ENCODE results near the gene CIB4.
"Not testable (repeated sequence)": the region's sequence is repeated elsewhere in the genome, so short reads cannot be mapped to it uniquely, and the experiment has no call there.

Gene CIB4

GRCh38 chr2:26580151-26580550 is 61.0 kb downstream of the CIB4 start:
- DNase-seq, result no peak

- no peak for DNase-seq
Measured at GRCh38 chr2:26579723-26580040, 61.5 kb downstream of the CIB4 start.

- DNase-seq, result no peak
Measured at GRCh38 chr2:26579025-26579722, 62.0 kb downstream of the CIB4 start.

- no peak for DNase-seq
Measured at GRCh38 chr2:26578581-26578980, 62.6 kb downstream of the CIB4 start.

- no peak for DNase-seq
Measured at GRCh38 chr2:26578113-26578458, 63.1 kb downstream of the CIB4 start.

GRCh38 chr2:26577442-26578112 is 63.6 kb downstream of the CIB4 start:
- peak; percentile 47 to 83 for DNase-seq

- no peak for DNase-seq
Measured at GRCh38 chr2:26576565-26577441, 64.4 kb downstream of the CIB4 start.

- no peak for DNase-seq
Measured at GRCh38 chr2:26575836-26576564, 65.2 kb downstream of the CIB4 start.

GRCh38 chr2:26574900-26575560 is 66.1 kb downstream of the CIB4 start:
- DNase-seq, result no peak

- no peak for DNase-seq
Measured at GRCh38 chr2:26574066-26574899, 66.9 kb downstream of the CIB4 start.

- DNase-seq, result no peak
Measured at GRCh38 chr2:26573241-26573925, 67.8 kb downstream of the CIB4 start.

GRCh38 chr2:26572591-26572990 is 68.6 kb downstream of the CIB4 start:
- DNase-seq, result no peak

GRCh38 chr2:26571316-26571715 is 69.8 kb downstream of the CIB4 start:
- DNase-seq, result no peak

- no peak for DNase-seq
Measured at GRCh38 chr2:26570083-26570430, 71.1 kb downstream of the CIB4 start.

GRCh38 chr2:26569216-26570082 is 71.7 kb downstream of the CIB4 start:
- no peak for DNase-seq

- DNase-seq, result no peak
Measured at GRCh38 chr2:26568076-26568890, 72.9 kb downstream of the CIB4 start.

GRCh38 chr2:26567534-26567933 is 73.6 kb downstream of the CIB4 start:
- no peak for DNase-seq

- not testable (repeated sequence) for DNase-seq
Measured at GRCh38 chr2:26566731-26567130, 74.4 kb downstream of the CIB4 start.

GRCh38 chr2:26566081-26566375 is 75.1 kb downstream of the CIB4 start:
- DNase-seq, result no peak
